Ishikawa (cell line): Measurements from ENCODE around the gene ANKRD16.

Experiments
- CEBPB ChIP-seq: IDR thresholded peaks from 2 replicates; pipeline ENCODE4 v1.6.1; 2012
- CREB1 ChIP-seq: IDR thresholded peaks from 2 replicates; pipeline ENCODE4 v1.6.1; 2012; ENCODE audit warnings: low read depth
- EGR1 ChIP-seq: IDR thresholded peaks from 2 replicates; pipeline ENCODE4 v1.6.1; 2012
- EP300 ChIP-seq: IDR thresholded peaks from 2 replicates; pipeline ENCODE4 v1.6.1; 2012; ENCODE audit warnings: borderline replicate concordance
- FOXM1 ChIP-seq: IDR thresholded peaks from 2 replicates; pipeline ENCODE4 v1.6.1; 2012; ENCODE audit warnings: low read depth, borderline replicate concordance
- NFIC ChIP-seq: IDR thresholded peaks from 2 replicates; pipeline ENCODE4 v1.6.1; 2012
- RAD21 ChIP-seq: IDR thresholded peaks from 2 replicates; pipeline ENCODE4 v1.6.1; 2012; ENCODE audit warnings: low read depth
- TAF1 ChIP-seq: IDR thresholded peaks from 2 replicates; pipeline ENCODE4 v1.6.1; 2012; ENCODE audit warnings: low read depth, mild to moderate bottlenecking
- TCF12 ChIP-seq: IDR thresholded peaks from 2 replicates; pipeline ENCODE4 v1.6.1; 2012; ENCODE audit warnings: low read depth
- TEAD4 ChIP-seq: IDR thresholded peaks from 2 replicates; pipeline ENCODE4 v1.6.1; 2012
- YY1 ChIP-seq: IDR thresholded peaks from 2 replicates; pipeline ENCODE4 v1.6.1; 2012; ENCODE audit warnings: low read depth
- ZBTB7A ChIP-seq: IDR thresholded peaks from 2 replicates; pipeline ENCODE4 v1.6.1; 2012; ENCODE audit warnings: low read depth
- TF ChIP-seq, protein P1 (sequence below): IDR thresholded peaks from 2 replicates; pipeline ENCODE4 v1.6.1; 2012; ENCODE audit warnings: low read depth, mild to moderate bottlenecking
- TF ChIP-seq, protein P2 (sequence below): IDR thresholded peaks from 2 replicates; pipeline ENCODE4 v1.6.1; 2012
- TF ChIP-seq, protein P3 (sequence below): IDR thresholded peaks from 2 replicates; pipeline ENCODE4 v1.6.1; 2012

Gene ANKRD16

DNA sequence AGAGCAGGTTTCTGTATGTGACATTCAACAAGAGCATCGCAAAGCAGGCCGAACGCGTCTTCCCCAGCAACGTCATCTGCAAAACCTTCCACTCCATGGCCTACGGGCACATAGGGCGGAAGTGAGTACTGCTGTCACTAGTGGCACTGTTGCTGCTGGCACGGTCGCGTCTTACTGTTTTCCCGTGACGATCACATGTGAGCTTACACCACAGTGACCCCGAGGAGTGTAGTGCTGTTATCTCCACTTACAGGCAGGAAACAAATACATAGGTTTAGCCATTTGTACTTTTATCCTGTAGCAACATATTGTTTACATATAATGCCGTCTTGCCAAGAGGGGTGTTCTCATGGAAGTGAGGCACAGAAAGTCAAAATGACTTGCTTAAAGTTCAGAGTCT, 25.8 kb upstream of the ANKRD16 start:
- TF ChIP-seq, protein P1, sequence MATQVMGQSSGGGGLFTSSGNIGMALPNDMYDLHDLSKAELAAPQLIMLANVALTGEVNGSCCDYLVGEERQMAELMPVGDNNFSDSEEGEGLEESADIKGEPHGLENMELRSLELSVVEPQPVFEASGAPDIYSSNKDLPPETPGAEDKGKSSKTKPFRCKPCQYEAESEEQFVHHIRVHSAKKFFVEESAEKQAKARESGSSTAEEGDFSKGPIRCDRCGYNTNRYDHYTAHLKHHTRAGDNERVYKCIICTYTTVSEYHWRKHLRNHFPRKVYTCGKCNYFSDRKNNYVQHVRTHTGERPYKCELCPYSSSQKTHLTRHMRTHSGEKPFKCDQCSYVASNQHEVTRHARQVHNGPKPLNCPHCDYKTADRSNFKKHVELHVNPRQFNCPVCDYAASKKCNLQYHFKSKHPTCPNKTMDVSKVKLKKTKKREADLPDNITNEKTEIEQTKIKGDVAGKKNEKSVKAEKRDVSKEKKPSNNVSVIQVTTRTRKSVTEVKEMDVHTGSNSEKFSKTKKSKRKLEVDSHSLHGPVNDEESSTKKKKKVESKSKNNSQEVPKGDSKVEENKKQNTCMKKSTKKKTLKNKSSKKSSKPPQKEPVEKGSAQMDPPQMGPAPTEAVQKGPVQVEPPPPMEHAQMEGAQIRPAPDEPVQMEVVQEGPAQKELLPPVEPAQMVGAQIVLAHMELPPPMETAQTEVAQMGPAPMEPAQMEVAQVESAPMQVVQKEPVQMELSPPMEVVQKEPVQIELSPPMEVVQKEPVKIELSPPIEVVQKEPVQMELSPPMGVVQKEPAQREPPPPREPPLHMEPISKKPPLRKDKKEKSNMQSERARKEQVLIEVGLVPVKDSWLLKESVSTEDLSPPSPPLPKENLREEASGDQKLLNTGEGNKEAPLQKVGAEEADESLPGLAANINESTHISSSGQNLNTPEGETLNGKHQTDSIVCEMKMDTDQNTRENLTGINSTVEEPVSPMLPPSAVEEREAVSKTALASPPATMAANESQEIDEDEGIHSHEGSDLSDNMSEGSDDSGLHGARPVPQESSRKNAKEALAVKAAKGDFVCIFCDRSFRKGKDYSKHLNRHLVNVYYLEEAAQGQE: no peak
- TF ChIP-seq, protein P2, sequence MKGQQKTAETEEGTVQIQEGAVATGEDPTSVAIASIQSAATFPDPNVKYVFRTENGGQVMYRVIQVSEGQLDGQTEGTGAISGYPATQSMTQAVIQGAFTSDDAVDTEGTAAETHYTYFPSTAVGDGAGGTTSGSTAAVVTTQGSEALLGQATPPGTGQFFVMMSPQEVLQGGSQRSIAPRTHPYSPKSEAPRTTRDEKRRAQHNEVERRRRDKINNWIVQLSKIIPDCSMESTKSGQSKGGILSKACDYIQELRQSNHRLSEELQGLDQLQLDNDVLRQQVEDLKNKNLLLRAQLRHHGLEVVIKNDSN: no peak
- TF ChIP-seq EGR1: no peak
- no peak for TF ChIP-seq CEBPB
- no peak for TF ChIP-seq TCF12
- no peak for TF ChIP-seq ZBTB7A
- no peak for TF ChIP-seq RAD21
- no peak for TF ChIP-seq TEAD4
- TF ChIP-seq FOXM1: no peak
- TF ChIP-seq, protein P3, sequence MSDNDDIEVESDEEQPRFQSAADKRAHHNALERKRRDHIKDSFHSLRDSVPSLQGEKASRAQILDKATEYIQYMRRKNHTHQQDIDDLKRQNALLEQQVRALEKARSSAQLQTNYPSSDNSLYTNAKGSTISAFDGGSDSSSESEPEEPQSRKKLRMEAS: no peak
- TF ChIP-seq NFIC: no peak
- TF ChIP-seq EP300: no peak
- no peak for TF ChIP-seq YY1
- no peak for TF ChIP-seq CREB1
- TF ChIP-seq TAF1: no peak

DNA sequence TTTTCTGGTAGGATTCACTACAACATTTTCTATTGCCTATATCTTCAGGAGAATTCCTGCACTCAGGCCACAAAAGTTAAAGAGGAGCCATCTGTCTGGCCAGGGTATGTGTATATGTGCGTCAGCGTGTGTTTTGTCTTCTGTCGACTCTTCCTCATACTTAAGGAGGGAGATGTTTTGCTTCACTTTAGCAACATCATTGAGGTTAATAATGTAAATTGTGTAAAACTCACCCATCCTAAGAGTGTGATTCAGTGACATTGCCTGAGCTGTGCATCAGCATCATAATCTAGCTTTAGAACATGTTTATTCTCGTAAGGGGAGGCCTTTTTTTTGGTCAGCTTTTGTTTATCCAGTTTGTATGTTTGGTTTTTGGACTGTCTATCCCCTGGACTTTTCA, 24.0 kb upstream of the ANKRD16 start:
- TF ChIP-seq CEBPB (no peak), FOXM1 (no peak), CREB1 (no peak), EGR1 (no peak), ZBTB7A (no peak), NFIC (no peak), YY1 (no peak), TCF12 (no peak), EP300 (no peak), TEAD4 (no peak), TAF1 (no peak), RAD21 (no peak)
- TF ChIP-seq, protein P3: no peak
- TF ChIP-seq, protein P2: no peak
- TF ChIP-seq, protein P1: no peak

DNA sequence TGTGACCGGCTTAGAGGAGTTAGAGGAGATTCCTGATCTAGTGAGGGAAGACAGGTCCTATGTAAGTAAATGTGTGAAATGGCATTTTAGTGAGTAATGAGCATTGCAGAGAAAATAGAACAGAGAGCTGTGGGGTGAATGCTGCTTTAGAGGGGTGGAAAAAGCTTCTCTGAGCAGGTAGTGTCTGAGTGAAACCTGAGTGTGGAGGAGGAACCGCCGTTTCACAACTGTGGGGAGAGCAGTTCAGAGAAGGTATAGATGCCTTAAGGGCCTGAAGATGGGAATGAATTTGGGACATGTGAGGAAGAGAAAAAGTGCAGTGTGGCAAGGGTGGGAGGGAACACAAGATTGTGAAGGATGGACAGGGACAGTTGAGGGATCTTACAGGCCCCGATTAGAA, 22.0 kb upstream of the ANKRD16 start:
- TF ChIP-seq EP300 (no peak), NFIC (no peak), YY1 (no peak), RAD21 (no peak), TAF1 (no peak), FOXM1 (no peak), TEAD4 (no peak), TCF12 (no peak), CREB1 (no peak), EGR1 (no peak)
- TF ChIP-seq, protein P2: no peak
- TF ChIP-seq, protein P1: no peak
